A549 (cell line): Measurements from ENCODE around the gene PTPRF.

Experiments used
- POLR2A ChIP-seq: IDR thresholded peaks from 2 replicates; pipeline ENCODE4 v1.6.1; 2012; ENCODE audit warnings: mild to moderate bottlenecking, low read length
- ZC3H11A ChIP-seq: fragments of 450-650 bp; IDR thresholded peaks from 2 replicates; pipeline ENCODE4 v1.6.1; 2014; ENCODE audit warnings: antibody characterized with exemption, mild to moderate bottlenecking
- TF ChIP-seq, protein P1 (sequence below): IDR thresholded peaks from 2 replicates; pipeline ENCODE4 v1.6.1; 2012
- TF ChIP-seq, protein P2 (sequence below): fragments of >200 bp; sonication (Bioruptor Twin); formaldehyde crosslinking; IDR thresholded peaks from 3 replicates; pipeline ENCODE4 v1.5.1; 2016

DNA sequence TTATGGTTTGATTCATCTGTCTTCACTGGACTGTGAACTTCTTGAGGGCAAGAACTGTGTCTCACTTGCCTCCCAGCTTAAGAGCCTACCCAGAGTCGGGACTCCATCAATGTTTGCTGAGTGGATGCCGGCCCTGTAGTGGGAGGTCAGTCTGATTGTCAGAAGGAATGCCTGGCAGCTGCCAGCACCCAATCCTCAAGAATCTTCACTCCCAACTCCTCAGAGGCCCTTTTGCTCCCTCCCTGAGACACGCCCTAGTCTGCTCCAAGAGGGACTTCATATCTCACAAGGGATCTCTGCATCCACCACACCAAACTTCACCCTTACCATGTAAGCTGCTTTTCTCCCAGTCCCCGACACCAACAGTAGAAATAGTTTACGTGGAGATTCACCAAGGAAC, 104.0 kb downstream of the PTPRF start:
- no peak for TF ChIP-seq ZC3H11A
- TF ChIP-seq, protein P1, sequence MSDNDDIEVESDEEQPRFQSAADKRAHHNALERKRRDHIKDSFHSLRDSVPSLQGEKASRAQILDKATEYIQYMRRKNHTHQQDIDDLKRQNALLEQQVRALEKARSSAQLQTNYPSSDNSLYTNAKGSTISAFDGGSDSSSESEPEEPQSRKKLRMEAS: no peak
- TF ChIP-seq, protein P2, sequence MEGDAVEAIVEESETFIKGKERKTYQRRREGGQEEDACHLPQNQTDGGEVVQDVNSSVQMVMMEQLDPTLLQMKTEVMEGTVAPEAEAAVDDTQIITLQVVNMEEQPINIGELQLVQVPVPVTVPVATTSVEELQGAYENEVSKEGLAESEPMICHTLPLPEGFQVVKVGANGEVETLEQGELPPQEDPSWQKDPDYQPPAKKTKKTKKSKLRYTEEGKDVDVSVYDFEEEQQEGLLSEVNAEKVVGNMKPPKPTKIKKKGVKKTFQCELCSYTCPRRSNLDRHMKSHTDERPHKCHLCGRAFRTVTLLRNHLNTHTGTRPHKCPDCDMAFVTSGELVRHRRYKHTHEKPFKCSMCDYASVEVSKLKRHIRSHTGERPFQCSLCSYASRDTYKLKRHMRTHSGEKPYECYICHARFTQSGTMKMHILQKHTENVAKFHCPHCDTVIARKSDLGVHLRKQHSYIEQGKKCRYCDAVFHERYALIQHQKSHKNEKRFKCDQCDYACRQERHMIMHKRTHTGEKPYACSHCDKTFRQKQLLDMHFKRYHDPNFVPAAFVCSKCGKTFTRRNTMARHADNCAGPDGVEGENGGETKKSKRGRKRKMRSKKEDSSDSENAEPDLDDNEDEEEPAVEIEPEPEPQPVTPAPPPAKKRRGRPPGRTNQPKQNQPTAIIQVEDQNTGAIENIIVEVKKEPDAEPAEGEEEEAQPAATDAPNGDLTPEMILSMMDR: no peak
- TF ChIP-seq POLR2A: no peak
